Progenitor cell of endocrine pancreas (in vitro differentiated cells): ENCODE measurements around the gene CCDC24. TPM values are rescaled to one million over a fixed set of nuclear protein-coding genes. Genes with fewer than 3 reads are reported as not detected.

ENCODE experiments used
- DNase-seq: peaks from one replicate; pipeline ENCODE4 v3.0.0; 2021; ENCODE audit warnings: low spot score; ENCODE audit not compliant: unreplicated experiment
- H3K27ac Mint-ChIP-seq: 2 replicates; pipeline ENCODE4 v1.8.0; 2021; ENCODE audit warnings: mild to moderate bottlenecking, moderate library complexity, mixed read lengths
- H3K27me3 Mint-ChIP-seq: 2 replicates; pipeline ENCODE4 v1.8.0; 2021; ENCODE audit warnings: mixed read lengths
- H3K36me3 Mint-ChIP-seq: 2 replicates; pipeline ENCODE4 v1.8.0; 2022; ENCODE audit warnings: mixed read lengths; ENCODE audit not compliant: insufficient read depth
- H3K4me1 Mint-ChIP-seq: 2 replicates; pipeline ENCODE4 v1.8.0; 2021; ENCODE audit warnings: low read depth, mixed read lengths
- H3K4me3 Mint-ChIP-seq: 2 replicates; pipeline ENCODE4 v1.8.0; 2021; ENCODE audit warnings: low read depth, mild to moderate bottlenecking, moderate library complexity, mixed read lengths
- H3K9me3 Mint-ChIP-seq: 2 replicates; pipeline ENCODE4 v1.8.0; 2021; ENCODE audit warnings: low read depth, mixed read lengths
- total RNA-seq: library from RNA; stranded (reverse); gene quantifications from 2 replicates; pipeline ENCODE4 v1.2.1, GENCODE V29; 2021
- TF ChIP-seq, protein P1 (sequence below): fragments of 200-600 bp; sonication (generic); IDR thresholded peaks from one replicate; pipeline ENCODE4 v1.5.0; 2021; ENCODE audit warnings: antibody characterized with exemption, mild to moderate bottlenecking; ENCODE audit not compliant: unreplicated experiment

The CCDC24 gene
- total RNA-seq, 1 donor from 2014 or later: 35.9 TPM

DNA sequence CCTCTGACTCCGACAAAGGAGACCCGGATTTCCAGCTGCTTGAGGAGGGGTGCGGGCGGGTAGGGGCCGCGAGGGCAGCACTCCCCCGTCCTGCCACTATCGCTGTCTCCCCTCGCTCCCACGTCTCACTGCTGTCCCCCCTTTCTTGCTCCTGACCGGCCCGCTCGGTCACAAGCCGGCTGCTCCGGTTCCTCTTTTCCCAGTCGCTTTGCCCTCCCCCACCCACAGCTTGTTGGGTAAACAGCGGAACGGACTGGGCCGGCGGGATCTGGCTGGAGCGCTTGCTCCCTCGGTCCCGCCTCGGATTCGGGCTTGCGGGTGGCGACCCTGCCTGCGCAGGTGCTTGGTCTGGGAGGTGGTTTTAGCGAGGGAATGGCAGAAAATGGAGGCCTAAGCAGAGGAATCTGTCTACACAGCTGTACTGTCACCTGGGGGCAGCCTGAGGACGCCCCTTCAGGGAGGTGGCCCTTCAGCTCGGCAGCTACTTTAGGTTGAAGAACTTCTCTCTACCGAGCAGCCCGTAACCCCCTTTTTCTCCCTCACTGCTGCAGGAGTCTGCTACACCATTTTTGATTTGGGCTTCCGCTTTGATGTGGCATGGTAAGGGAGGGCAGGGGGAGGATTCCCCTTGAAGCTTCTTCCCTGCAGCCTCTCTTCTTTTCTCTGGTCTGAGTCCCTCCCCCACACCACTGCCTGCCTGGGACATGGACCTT lies 16.0 kb upstream of the CCDC24 start:
- Mint-ChIP-seq H3K4me1 (peaks cover 36% of the 10 kb centered on the region), H3K27ac (peak overlapping the region; percentile 94), H3K4me3 (peak overlapping the region; percentile 90), H3K9me3 (no peaks in the 10 kb centered on the region), H3K36me3 (peaks cover 8% of the 10 kb centered on the region), H3K27me3 (no peaks in the 10 kb centered on the region)
- TF ChIP-seq, protein P1, sequence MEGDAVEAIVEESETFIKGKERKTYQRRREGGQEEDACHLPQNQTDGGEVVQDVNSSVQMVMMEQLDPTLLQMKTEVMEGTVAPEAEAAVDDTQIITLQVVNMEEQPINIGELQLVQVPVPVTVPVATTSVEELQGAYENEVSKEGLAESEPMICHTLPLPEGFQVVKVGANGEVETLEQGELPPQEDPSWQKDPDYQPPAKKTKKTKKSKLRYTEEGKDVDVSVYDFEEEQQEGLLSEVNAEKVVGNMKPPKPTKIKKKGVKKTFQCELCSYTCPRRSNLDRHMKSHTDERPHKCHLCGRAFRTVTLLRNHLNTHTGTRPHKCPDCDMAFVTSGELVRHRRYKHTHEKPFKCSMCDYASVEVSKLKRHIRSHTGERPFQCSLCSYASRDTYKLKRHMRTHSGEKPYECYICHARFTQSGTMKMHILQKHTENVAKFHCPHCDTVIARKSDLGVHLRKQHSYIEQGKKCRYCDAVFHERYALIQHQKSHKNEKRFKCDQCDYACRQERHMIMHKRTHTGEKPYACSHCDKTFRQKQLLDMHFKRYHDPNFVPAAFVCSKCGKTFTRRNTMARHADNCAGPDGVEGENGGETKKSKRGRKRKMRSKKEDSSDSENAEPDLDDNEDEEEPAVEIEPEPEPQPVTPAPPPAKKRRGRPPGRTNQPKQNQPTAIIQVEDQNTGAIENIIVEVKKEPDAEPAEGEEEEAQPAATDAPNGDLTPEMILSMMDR: no peak
- no peak for DNase-seq

DNA sequence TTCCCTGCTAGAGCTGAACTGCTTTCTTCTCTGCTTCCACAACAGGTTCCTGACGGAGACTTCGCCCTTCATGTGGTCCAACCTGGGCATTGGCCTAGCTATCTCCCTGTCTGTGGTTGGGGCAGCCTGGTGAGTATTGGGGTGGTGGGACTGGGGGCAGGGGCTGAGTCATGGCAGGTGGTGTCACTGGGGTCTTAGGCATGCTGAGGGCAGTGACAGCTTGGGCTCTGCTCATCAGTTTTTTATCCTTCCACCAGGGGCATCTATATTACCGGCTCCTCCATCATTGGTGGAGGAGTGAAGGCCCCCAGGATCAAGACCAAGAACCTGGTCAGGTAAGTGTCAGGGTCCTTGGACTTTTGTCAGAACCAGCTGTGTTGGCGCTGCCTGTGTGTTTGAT lies 15.4 kb upstream of the CCDC24 start:
- no peaks in the 10 kb centered on the region for H3K9me3 Mint-ChIP-seq
- H3K27ac Mint-ChIP-seq: peak overlapping the region; percentile 83
- DNase-seq: no peak
- no peaks in the 10 kb centered on the region for H3K27me3 Mint-ChIP-seq
- peaks cover 36% of the 10 kb centered on the region for H3K4me1 Mint-ChIP-seq
- H3K4me3 Mint-ChIP-seq: peak overlapping the region; percentile 90
- TF ChIP-seq, protein P1: no peak
- peaks cover 8% of the 10 kb centered on the region for H3K36me3 Mint-ChIP-seq

DNA sequence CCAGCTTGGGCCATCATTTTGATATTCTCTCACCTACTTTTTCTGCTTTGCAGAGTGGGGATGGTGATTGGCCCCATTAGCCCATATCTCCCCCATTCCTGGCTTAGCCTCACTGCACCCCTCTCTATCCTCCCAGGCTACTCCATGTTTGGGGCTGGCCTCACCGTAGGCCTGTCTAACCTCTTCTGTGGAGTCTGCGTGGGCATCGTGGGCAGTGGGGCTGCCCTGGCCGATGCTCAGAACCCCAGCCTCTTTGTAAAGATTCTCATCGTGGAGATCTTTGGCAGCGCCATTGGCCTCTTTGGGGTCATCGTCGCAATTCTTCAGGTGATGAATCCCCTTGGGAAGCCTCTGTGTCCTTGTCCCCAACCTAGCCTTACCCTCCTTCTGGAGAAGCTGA lies 14.5 kb upstream of the CCDC24 start:
- Mint-ChIP-seq H3K27me3 (no peaks in the 10 kb centered on the region), H3K36me3 (peaks cover 8% of the 10 kb centered on the region), H3K4me1 (peaks cover 36% of the 10 kb centered on the region), H3K4me3 (peak overlapping the region; percentile 90), H3K27ac (no peak overlapping the region), H3K9me3 (no peaks in the 10 kb centered on the region)
- TF ChIP-seq, protein P1: no peak
- DNase-seq: no peak

DNA sequence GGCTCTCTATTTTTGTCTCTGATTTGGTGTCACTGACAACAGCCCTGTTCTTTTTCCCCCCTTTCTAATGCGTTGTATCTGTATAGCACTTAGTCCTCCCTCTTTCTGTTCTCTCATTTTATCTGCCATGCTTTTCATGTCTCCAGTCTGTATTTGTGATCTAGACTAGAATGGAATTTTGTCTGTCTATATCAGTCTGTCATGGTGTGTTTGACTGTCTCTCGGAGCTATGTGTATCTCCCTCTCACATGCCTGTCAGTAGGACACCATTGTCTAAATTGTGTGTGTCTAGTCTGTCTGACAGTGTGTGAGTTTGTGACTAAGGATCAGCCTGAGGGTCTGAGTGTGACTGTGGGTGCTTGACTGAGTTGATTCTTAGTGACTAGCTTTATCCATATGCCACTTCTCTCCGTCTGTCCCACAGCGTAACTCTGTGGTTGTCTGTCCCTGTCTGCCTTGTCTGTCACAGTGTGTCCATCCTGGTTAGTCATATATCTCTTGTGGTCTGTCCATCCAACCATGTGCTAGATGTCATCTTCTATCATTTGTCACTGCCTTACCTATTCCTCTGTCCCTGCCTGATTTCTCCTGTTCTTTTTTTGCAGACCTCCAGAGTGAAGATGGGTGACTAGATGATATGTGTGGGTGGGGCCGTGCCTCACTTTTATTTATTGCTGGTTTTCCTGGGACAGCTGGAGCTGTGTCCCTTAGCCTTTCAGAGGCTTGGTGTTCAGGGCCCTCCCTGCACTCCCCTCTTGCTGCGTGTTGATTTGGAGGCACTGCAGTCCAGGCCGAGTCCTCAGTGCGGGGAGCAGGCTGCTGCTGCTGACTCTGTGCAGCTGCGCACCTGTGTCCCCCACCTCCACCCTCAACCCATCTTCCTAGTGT lies 13.8 kb upstream of the CCDC24 start:
- Mint-ChIP-seq H3K9me3 (no peaks in the 10 kb centered on the region), H3K27ac (no peak overlapping the region), H3K4me1 (peaks cover 36% of the 10 kb centered on the region), H3K27me3 (no peaks in the 10 kb centered on the region), H3K36me3 (peaks cover 9% of the 10 kb centered on the region), H3K4me3 (peak overlapping the region; percentile 90)
- TF ChIP-seq, protein P1: no peak
- no peak for DNase-seq

DNA sequence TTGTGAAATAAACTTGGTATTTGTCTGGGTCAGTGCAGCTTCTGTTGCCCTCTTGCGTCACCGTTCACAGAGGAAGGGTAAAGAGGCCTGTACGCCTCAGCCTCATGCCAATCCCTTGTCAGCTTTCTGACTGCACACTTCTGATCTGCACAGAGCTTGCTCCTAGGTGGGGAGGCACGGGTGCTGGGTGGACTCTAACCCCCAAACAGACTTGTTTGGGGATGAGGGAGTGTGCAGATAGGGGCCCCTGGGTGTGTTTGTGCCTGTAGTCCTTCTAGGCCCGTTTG lies 13.2 kb upstream of the CCDC24 start:
- no peaks in the 10 kb centered on the region for H3K9me3 Mint-ChIP-seq
- H3K36me3 Mint-ChIP-seq: peaks cover 14% of the 10 kb centered on the region
- peak overlapping the region; percentile 90 for H3K4me3 Mint-ChIP-seq
- no peak for DNase-seq
- TF ChIP-seq, protein P1: no peak
- H3K27ac Mint-ChIP-seq: peak overlapping the region; percentile 86
- H3K4me1 Mint-ChIP-seq: peaks cover 36% of the 10 kb centered on the region
- no peaks in the 10 kb centered on the region for H3K27me3 Mint-ChIP-seq
